ENCODE data around the gene PLA2G4E. TPM values are rescaled to one million over a fixed set of nuclear protein-coding genes. Genes with fewer than 3 reads are reported as not detected.
A peak's percentile ranks its signal among the peaks of the same experiment; 100 is the strongest.

PLA2G4E gene
- total RNA-seq, 2 donors from 2014 or later, result not detected

GRCh38 chr15:41977757-41978383 lies 43.0 kb downstream of the PLA2G4E start:
- no peak overlapping the region for H3K27ac Mint-ChIP-seq

DNA sequence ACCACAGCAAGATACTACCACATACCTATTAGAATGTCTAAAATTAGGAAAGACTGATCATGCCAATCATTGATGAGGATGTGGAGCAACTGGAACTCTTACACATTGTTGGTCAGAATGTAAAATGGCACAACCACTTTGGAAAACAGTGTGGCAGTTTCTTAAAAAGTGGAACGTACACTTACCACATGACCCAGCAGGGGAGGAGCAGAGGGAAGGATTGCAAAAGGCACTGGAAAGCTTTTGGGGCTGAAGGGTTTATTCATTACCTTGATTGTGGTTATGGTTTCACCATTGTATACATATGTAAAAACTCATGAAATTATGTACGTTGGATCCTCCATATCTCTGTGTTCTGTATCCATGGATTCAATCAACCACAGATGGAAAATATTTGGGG lies 45.2 kb downstream of the PLA2G4E start:
- Mint-ChIP-seq H3K27ac (no peak overlapping the region), H3K36me3 (peaks cover 0 to 6% of the 10 kb centered on the region in 2 donors), H3K9me3 (no peaks in the 10 kb centered on the region)
- no peak for DNase-seq (ENCODE audit: low spot score in 2 of 2)
- ATAC-seq, result no peak

More at GRCh38 chr15:41977757-41978383, 43.0 kb downstream of the PLA2G4E start:
- DNase-seq (ENCODE audit: low spot score in 2 of 2) (no peak), ATAC-seq (no peak)
- Mint-ChIP-seq H3K9me3 (no peaks in the 10 kb centered on the region), H3K36me3 (no peaks in the 10 kb centered on the region)

GRCh38 chr15:41974041-41974440 lies 46.8 kb downstream of the PLA2G4E start:
- Mint-ChIP-seq H3K27ac (no peak overlapping the region), H3K36me3 (peaks cover 0 to 15% of the 10 kb centered on the region in 2 donors), H3K9me3 (no peaks in the 10 kb centered on the region)
- DNase-seq (ENCODE audit: low spot score in 2 of 2), result no peak
- ATAC-seq, result no peak

GRCh38 chr15:41972253-41973242 lies 48.3 kb downstream of the PLA2G4E start, which contains the start of gene EHD4:
EHD4 (minus strand) TSS chr15:41972557; CDS start chr15:41972494, 63 bp downstream.
- Mint-ChIP-seq H3K27ac (peak within 1 kb of the TSS; percentile 99), H3K36me3 (peaks cover 0 to 27% of the 10 kb centered on the region in 2 donors), H3K9me3 (no peaks in the 10 kb centered on the region)
- peak; percentile 97 for DNase-seq (ENCODE audit: low spot score in 2 of 2)
- ATAC-seq, result peak; percentile 81 to 83

DNA sequence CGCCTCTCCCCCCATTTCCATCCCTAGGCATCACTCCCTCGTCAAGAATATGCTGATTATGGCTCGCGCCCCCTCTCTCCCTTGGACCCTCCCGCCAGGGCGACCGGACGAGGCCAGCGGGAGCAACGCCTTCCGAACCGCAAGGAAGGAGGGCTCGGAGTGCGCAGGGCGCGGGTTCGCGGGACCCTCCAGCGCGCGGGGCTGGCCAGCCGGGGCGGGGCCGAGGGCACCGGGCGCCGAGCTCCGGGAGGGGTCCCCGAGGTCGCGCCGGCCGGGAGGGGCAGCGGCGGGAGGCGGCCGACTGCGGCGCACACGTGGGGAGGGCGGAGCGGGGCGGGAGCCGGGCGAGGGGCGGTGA lies 49.0 kb downstream of the PLA2G4E start:
- ATAC-seq (peak; percentile 20 to 39), DNase-seq (ENCODE audit: low spot score in 2 of 2) (peak; percentile 61 to 64)
- peak overlapping the region; percentile 99 for H3K27ac Mint-ChIP-seq
- H3K9me3 Mint-ChIP-seq, result no peaks in the 10 kb centered on the region
- peaks cover 0 to 31% of the 10 kb centered on the region in 2 donors for H3K36me3 Mint-ChIP-seq

DNA sequence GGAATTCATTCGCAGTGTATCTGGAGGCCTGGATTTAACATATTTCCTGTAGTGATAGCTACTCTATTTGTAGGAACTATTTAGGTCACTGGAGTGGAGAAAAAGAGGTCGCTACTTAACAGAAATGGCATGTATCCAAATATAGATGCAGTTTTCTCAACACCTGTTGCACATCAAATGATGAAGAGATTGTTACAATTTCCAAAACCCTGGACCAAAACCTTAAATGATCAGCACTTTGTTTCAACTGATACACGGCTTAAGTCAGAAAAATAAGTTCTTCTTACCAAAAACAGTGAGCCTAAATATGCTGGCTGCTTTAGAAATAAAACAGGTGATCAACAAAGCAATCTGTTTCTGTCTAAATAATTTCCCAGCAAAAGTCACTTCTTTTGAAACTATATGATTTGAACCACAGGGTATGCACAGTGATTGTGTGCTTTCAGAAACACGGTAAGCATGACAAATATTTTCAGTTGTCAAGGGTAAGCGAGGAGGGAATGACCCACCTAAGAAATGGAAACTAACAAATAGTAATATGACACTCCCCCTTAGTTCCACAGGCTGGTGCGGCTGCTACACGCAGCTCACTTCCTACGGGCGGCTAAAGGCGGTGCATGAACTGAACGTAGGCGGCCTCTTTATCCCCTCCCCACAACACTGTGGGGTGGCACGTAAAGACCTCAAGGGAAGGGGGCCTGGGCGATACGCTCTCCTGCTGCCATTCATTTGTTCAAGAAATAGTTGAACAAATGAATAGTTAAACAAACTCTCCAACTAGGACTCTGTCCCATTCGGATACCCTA lies 49.5 kb downstream of the PLA2G4E start:
- ATAC-seq, result peak; percentile 66 to 80
- Mint-ChIP-seq H3K36me3 (peaks cover 0 to 34% of the 10 kb centered on the region in 2 donors), H3K9me3 (no peaks in the 10 kb centered on the region), H3K27ac (peak overlapping the region; percentile 99)
- DNase-seq (ENCODE audit: low spot score in 2 of 2), result peak; percentile 81 to 82

DNA sequence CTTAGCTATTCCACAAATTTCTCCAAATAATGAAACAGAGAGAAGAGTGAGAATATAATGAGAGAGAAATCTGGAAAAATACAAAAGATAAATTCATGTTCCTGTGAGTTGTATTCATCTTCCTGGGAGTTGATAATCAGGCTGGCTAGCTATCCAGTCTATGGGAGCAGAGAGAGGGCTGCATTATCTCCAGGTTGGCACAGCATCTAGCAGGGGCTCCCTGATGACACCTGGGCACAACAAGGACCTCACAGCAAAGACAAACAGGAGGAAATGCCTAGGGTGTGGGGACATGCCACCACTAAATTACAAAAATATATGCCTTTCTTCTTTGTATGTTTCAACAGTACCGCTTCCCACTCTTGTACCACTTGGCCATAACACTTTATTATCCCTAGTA lies 50.4 kb downstream of the PLA2G4E start:
- DNase-seq (ENCODE audit: low spot score in 2 of 2), result no peak
- Mint-ChIP-seq H3K36me3 (peaks cover 0 to 34% of the 10 kb centered on the region in 2 donors), H3K9me3 (no peaks in the 10 kb centered on the region), H3K27ac (peak overlapping the region; percentile 99)
- no peak for ATAC-seq

DNA sequence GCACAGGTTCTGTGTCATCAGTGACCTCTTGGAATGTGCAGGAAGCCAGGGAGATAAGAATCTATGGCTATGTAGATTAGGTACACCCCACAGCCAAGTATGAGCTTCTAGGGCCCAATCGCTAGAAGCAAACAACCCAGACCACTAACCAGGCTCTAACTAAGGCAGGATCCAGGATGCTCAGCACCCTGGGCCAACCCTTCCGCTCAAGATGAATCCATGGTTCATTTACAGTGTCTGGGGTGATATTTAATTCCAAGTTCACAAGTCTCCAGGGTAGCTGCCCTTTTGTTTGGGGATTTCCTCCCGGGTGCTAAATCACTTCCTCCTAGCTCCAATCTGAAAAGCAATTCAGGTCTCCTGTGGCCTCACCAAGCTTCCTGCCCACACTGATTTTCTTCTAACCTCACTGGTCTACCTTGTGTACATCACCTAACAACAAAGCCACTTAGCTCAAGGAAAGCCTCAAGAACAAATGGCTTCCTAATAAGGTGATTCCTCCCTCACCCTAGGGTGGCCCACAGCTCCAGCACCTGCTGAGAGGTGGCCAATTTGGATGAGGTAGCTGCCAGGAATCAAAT lies 50.9 kb downstream of the PLA2G4E start:
- peak overlapping the region; percentile 99 for H3K27ac Mint-ChIP-seq
- peak; percentile 5 to 17 for ATAC-seq

GRCh38 chr15:41968701-41969100 lies 52.1 kb downstream of the PLA2G4E start:
- ATAC-seq (no peak), DNase-seq (ENCODE audit: low spot score in 2 of 2) (no peak)
- Mint-ChIP-seq H3K9me3 (no peaks in the 10 kb centered on the region), H3K36me3 (peaks cover 0 to 34% of the 10 kb centered on the region in 2 donors), H3K27ac (peak overlapping the region; percentile 89 to 99)

More for the DNA sequence above, 50.9 kb downstream of the PLA2G4E start:
- no peaks in the 10 kb centered on the region for H3K9me3 Mint-ChIP-seq
- DNase-seq (ENCODE audit: low spot score in 2 of 2), result peak; percentile 39 to 67
- peaks cover 0 to 34% of the 10 kb centered on the region in 2 donors for H3K36me3 Mint-ChIP-seq

- Mint-ChIP-seq H3K36me3 (peaks cover 0 to 34% of the 10 kb centered on the region in 2 donors), H3K27ac (peak overlapping the region; percentile 63 to 89), H3K9me3 (no peaks in the 10 kb centered on the region)
- DNase-seq (ENCODE audit: low spot score in 2 of 2) (no peak), ATAC-seq (no peak)
These were observed 53.2 kb downstream of the PLA2G4E start for GRCh38 chr15:41967506-41968206.

DNA sequence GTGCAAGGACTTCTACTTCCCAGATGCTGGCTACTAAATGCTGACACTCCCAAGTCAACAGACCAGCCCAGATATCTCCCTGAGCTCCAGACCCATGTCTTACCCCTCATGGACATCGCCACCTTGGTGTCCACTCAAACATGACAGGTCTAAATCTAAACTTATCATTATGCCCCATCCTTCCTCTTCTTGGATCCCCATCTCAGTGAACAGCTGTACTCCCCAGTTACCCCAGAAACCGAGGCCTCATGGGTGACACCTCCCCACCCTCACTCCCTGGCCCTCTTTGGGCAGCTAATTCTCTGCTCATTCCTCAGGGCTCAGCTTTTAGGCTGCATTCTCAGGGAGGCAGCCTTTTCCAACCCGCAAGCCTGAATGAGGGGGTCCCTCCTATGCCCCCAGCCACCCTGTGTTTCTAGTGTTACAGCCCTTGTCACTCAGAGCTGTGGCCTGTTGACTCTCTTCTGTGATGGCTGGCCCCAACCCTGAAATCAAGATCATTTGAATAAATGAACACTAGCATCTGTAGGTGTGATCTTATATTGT lies 53.8 kb downstream of the PLA2G4E start:
- Mint-ChIP-seq H3K9me3 (no peaks in the 10 kb centered on the region), H3K36me3 (peaks cover 0 to 38% of the 10 kb centered on the region in 2 donors), H3K27ac (peak overlapping the region; percentile 17 to 93)
- DNase-seq (ENCODE audit: low spot score in 2 of 2) (no peak), ATAC-seq (no peak)

GRCh38 chr15:41966414-41966812 lies 54.4 kb downstream of the PLA2G4E start:
- Mint-ChIP-seq H3K27ac (peak overlapping the region; percentile 17 to 93), H3K9me3 (no peaks in the 10 kb centered on the region), H3K36me3 (peaks cover 0 to 43% of the 10 kb centered on the region in 2 donors)
- ATAC-seq (no peak), DNase-seq (ENCODE audit: low spot score in 2 of 2) (no peak)

DNA sequence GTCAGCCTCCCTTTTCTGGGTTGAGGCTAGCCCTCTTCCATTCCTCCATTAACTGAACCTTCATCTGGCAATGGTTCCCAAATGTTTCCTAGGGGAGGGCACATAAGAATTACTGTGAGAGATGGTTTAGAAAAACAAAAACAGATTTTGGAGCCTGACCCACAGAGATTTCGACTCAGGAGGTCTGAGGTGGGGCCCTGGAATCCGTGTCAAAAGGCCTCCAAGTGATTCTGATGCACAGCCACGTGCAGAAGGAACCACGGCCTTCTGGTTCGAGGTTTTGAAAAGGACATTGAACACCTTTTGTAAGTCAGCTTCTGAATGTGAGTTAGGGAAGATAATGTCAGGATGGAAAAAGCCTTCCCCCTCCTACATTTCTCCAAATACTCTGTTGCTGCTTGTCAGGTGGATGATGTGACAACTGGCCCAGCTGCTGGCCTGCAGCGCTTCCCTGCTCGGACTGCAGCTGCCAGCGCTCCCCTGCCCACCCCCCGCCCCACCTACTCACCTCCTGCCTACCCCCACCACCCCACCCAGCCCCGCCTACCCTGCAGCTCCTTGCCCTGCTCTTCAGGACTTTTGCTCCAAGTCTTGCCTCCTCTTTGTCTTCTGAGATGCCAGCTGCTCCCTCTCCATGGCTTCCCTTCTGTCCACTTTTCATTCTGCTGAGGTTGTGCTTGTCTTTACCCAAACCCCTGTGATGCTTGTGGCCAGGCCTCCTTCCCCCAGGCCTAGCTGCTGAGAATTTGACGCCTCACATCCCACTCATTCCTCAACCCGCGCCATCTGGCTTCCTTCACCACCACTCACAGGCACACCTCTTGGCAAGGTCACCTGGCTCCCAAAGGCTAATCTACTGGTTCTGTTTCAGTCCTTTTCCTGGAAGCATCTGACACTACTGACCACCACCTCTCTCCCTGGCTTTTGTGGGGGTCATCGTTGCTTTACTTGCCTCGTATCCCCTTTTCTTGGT lies 55.1 kb downstream of the PLA2G4E start:
- ATAC-seq (no peak), DNase-seq (ENCODE audit: low spot score in 2 of 2) (no peak)
- peak overlapping the region in 1 of 2 donors; percentile 93 for H3K27ac Mint-ChIP-seq
- H3K9me3 Mint-ChIP-seq, result no peaks in the 10 kb centered on the region
- H3K36me3 Mint-ChIP-seq, result peaks cover 0 to 43% of the 10 kb centered on the region in 2 donors

DNA sequence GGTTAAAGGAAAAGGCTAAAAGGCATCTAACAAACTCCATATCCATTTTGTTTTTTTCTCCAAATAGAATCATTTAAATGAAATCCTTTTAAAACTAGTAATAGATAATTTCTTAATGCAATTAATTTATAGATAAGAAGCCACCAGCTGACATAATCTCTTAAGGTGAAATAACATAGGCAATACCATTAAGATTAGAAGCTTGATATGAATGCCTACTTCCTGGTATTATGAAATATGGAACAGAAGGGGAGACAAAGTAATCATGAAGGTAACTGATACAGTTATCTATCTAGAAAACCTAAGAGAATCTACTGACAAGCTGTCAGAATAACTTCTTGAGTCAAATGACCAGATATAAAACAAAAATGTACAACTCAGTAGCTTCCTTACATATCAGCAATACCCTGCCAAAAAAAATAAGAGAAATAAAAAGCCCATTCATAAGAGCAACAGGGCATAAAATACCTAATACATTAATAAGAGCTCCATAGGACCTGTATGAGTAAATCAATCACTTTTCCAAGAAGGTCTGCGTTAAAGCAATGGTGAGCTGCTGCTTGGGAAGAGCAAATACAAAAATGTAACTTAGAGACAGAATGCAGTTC lies 59.1 kb downstream of the PLA2G4E start:
- DNase-seq (ENCODE audit: low spot score in 2 of 2), result no peak
- ATAC-seq, result no peak
- Mint-ChIP-seq H3K9me3 (no peaks in the 10 kb centered on the region), H3K27ac (no peak overlapping the region), H3K36me3 (peaks cover 0 to 22% of the 10 kb centered on the region in 2 donors)
